ENCODE results near the gene COPZ1. TPM values are rescaled to one million over a fixed set of nuclear protein-coding genes. Genes with fewer than 3 reads are reported as not detected.

The COPZ1 gene
- total RNA-seq, 1 donor, result 139 TPM

DNA sequence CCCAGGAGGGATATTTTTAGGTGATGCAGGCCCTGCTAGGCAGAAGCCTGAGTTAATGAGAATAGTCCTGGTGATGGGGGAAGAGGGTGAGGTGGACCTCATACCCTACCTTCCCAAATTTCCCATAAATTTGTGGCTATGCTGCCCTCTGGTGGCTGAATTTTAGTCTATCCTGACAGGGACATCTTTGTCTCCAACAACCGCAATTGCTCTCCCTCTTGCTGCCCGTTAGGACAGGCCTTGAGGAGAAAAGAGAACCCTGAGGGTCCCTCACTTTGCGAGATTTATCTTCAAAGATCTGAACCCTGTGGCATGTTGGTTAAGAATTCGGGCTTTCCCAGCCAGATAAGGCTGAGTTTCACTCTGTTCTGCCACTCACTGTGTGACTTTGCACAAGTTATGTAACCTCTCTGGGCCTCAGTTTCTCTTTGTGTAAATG lies 69.4 kb downstream of the COPZ1 start:
- H3K4me3 ChIP-seq (ENCODE audit: low read depth, low read length), result no peak overlapping the region
- DNase-seq (ENCODE audit: low read depth), result peak; percentile 57
- TF ChIP-seq, protein P1, sequence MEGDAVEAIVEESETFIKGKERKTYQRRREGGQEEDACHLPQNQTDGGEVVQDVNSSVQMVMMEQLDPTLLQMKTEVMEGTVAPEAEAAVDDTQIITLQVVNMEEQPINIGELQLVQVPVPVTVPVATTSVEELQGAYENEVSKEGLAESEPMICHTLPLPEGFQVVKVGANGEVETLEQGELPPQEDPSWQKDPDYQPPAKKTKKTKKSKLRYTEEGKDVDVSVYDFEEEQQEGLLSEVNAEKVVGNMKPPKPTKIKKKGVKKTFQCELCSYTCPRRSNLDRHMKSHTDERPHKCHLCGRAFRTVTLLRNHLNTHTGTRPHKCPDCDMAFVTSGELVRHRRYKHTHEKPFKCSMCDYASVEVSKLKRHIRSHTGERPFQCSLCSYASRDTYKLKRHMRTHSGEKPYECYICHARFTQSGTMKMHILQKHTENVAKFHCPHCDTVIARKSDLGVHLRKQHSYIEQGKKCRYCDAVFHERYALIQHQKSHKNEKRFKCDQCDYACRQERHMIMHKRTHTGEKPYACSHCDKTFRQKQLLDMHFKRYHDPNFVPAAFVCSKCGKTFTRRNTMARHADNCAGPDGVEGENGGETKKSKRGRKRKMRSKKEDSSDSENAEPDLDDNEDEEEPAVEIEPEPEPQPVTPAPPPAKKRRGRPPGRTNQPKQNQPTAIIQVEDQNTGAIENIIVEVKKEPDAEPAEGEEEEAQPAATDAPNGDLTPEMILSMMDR (IDR thresholded peaks at IDR 0.05; ENCODE audit: insufficient read depth, low read depth, low read length), result peak; percentile 61

DNA sequence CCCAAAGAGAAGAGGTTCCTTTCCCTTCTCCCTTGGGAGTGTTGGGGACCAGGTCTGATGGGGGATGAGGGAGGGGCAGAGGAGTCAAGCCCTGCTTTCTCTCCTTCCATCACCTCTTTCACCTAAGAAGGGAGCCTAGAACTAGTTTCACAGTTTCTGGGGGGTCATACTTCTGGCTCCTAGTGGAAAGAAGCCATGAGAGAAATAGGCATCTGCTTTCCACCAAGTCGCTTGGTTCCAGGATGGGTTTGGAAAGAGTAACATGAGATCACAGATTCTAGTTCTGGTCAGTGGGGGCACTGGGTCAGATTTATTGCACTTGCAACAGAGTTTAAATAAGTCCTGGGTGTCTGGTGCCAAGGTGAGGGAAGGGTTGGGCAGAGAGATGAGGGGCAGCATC lies 70.1 kb downstream of the COPZ1 start:
- TF ChIP-seq, protein P1 (IDR thresholded peaks at IDR 0.05; ENCODE audit: insufficient read depth, low read depth, low read length), result no peak
- DNase-seq (ENCODE audit: low read depth), result no peak
- no peak overlapping the region for H3K4me3 ChIP-seq (ENCODE audit: low read depth, low read length)

DNA sequence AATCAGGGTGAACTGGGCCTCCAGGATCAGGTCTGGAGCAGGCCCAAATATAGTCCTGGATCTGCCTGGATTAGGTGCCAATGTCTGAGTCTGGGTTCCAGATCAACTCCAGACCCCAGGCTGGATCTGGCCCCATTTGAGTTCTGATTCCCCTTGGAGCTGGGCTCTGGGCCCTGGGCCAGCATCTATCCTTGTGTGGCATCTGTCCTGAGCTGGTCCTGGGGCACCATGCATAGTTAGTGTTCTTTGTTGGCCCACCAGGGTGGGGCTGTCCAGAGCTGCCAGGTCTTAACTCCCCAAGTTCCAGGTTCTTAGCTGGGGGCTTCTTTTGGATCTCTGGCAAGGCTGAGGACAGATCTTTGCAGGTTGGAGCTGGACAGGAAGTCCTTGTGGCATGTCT lies 70.6 kb downstream of the COPZ1 start:
- no peak for DNase-seq (ENCODE audit: low read depth)
- TF ChIP-seq, protein P1 (IDR thresholded peaks at IDR 0.05; ENCODE audit: insufficient read depth, low read depth, low read length), result no peak
- no peak overlapping the region for H3K4me3 ChIP-seq (ENCODE audit: low read depth, low read length)

DNA sequence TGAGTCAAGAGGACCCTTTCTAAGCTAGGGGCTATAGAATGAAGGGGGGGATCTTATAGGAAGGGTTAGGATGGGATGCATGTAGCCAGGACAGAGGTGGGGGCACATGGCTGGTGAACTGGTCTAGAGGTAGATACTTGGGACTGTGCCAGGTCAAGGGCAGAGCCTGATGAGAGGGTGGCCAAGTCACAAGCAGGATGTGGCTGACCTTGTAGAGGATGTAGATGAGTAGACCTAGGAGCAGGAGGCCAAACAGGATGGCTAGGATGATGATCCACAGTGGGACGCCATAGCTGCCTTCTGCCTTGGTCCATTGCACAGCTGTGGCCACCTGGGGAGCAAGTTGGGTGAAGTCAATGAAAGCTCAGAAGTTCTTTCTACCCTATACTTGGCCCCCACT lies 72.2 kb downstream of the COPZ1 start:
- no peak overlapping the region for H3K4me3 ChIP-seq (ENCODE audit: low read depth, low read length)
- TF ChIP-seq, protein P1 (IDR thresholded peaks at IDR 0.05; ENCODE audit: insufficient read depth, low read depth, low read length), result no peak
- no peak for DNase-seq (ENCODE audit: low read depth)

DNA sequence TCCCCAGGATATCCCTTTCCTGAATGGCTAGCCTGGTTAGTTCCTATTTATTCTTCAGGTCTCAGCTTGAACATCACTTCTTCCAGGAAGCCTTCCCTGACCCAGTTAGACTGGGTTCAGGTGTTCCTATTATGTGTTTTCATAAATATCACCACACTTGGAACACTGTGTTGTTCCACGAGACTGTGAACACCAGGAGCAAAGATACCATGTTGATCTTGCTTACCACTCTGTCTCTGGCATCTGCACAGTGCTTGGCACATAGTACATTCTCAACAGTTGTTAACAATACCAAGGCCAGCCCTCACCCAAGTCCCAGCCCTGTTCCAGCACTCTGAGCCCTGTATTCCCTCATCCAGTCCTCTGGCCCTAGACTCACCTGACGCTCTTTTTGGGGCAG lies 73.3 kb downstream of the COPZ1 start:
- TF ChIP-seq, protein P1 (IDR thresholded peaks at IDR 0.05; ENCODE audit: insufficient read depth, low read depth, low read length), result no peak
- DNase-seq (ENCODE audit: low read depth), result no peak
- H3K4me3 ChIP-seq (ENCODE audit: low read depth, low read length), result no peak overlapping the region

DNA sequence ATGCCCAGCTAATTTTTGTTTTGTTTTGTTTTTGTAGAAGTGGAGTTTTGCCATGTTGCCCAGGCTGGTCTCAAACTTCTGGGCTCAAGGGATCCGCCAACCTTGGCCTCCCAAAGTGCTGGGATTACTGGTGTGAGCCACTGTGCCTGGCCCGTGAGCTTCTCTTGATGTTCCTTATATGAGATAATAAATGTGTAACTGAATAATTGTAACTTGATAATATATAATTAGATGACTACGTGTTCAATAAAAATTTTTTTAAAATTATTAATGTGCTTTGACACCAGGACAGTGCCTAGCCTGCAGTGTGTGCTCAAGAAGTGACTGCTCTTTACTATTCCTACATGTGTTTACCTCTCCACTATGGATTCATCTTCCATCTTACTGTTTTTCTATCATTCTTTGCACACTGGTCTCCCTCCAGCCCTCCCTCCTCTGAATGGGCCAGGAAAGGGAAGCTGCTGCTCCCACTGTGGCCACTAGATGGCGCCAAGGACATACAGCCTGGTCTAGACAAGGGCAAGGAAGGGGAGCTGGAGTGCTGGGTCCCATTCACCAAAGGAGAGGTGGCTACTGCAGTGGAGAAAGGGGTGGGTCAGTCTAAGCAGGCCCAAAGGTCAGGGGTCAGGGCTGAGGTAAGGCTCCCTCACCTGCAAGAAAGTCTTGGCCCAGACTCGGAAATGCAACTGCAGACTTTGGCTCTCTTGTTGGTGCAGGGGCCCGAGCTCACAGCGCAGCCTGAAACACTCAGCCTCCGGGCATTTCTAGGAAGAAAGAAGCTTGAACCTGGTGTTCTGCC lies 74.3 kb downstream of the COPZ1 start:
- TF ChIP-seq, protein P1 (IDR thresholded peaks at IDR 0.05; ENCODE audit: insufficient read depth, low read depth, low read length), result peak; percentile 100
- H3K4me3 ChIP-seq (ENCODE audit: low read depth, low read length), result no peak overlapping the region
- DNase-seq (ENCODE audit: low read depth), result peak; percentile 85

Measured in fibroblast of villous mesenchyme (primary cell).